ENCODE data around the gene TMEM131. TPM values are rescaled to one million over a fixed set of nuclear protein-coding genes. Genes with fewer than 3 reads are reported as not detected.

TMEM131 gene
- total and polyA plus RNA-seq, 7 donors: 4.8 to 37.5 (median 24.3) TPM

GRCh38 chr2:97732436-97733340, 263.1 kb downstream of the TMEM131 start:
- H3K27me3 ChIP-seq: no peaks in the 10 kb centered on the region
- TF ChIP-seq CTCF (IDR thresholded peaks at IDR 0.05) (no peak), EP300 (IDR thresholded peaks at IDR 0.05) (no peak)
- no peaks in the 10 kb centered on the region for H3K4me1 ChIP-seq
- H3K9me3 ChIP-seq: peaks cover 3 to 5% (median 5%) of the 10 kb centered on the region in 4 donors
- H3K27ac ChIP-seq: no peak overlapping the region
- H3K36me3 ChIP-seq: no peaks in the 10 kb centered on the region
- 94 to 96% methylated on average over 28 of the region's 28 CpGs for WGBS, 2 donors
- DNase-seq: no peak
- intact Hi-C loops (cut with DNase I): no loop called here
- no peak overlapping the region for H3K4me3 ChIP-seq

- WGBS, 2 donors: 87 to 92% methylated on average over 12 of the region's 12 CpGs
- intact Hi-C loops (cut with DNase I): no loop called here
- no peaks in the 10 kb centered on the region for H3K27me3 ChIP-seq
- TF ChIP-seq CTCF (IDR thresholded peaks at IDR 0.05) (no peak), POLR2AphosphoS5 (IDR thresholded peaks at IDR 0.05) (no peak), EP300 (IDR thresholded peaks at IDR 0.05) (no peak), POLR2A (IDR thresholded peaks at IDR 0.05) (no peak)
- peaks cover 3 to 6% (median 5%) of the 10 kb centered on the region in 4 donors for H3K9me3 ChIP-seq
- DNase-seq: no peak
- H3K4me1 ChIP-seq: no peaks in the 10 kb centered on the region
- H3K27ac ChIP-seq: no peak overlapping the region
- H3K36me3 ChIP-seq: no peaks in the 10 kb centered on the region
- no peak overlapping the region for H3K4me3 ChIP-seq
These were observed 264.3 kb downstream of the TMEM131 start for GRCh38 chr2:97731274-97732020.

GRCh38 chr2:97730245-97730644, 265.5 kb downstream of the TMEM131 start:
- Histone ChIP-seq H3K36me3 (no peaks in the 10 kb centered on the region), H3K4me3 (no peak overlapping the region), H3K9me3 (peaks cover 3 to 6% (median 5%) of the 10 kb centered on the region in 4 donors), H3K27ac (no peak overlapping the region), H3K4me1 (no peaks in the 10 kb centered on the region), H3K27me3 (no peaks in the 10 kb centered on the region)
- no peak for DNase-seq
- intact Hi-C loops (cut with DNase I): no loop called here
- 96 to 100% methylated on average over 1 of the region's 1 CpG for WGBS, 2 donors
- TF ChIP-seq POLR2AphosphoS5 (IDR thresholded peaks at IDR 0.05) (no peak), EP300 (IDR thresholded peaks at IDR 0.05) (no peak), CTCF (IDR thresholded peaks at IDR 0.05) (no peak), POLR2A (IDR thresholded peaks at IDR 0.05) (no peak)

- Histone ChIP-seq H3K36me3 (no peaks in the 10 kb centered on the region), H3K9me3 (peaks cover 3 to 6% (median 5%) of the 10 kb centered on the region in 4 donors), H3K27me3 (peaks cover 0 to 16% (median 10%) of the 10 kb centered on the region in 3 donors), H3K27ac (peak overlapping the region in 1 of 4 donors; percentile 14), H3K4me1 (no peaks in the 10 kb centered on the region), H3K4me3 (no peak overlapping the region)
- 23 to 58% methylated on average over 12 of the region's 12 CpGs for WGBS, 2 donors
- intact Hi-C loops (cut with DNase I): no loop called here
- no peak for TF ChIP-seq POLR2A (IDR thresholded peaks at IDR 0.05)
- no peak for TF ChIP-seq POLR2AphosphoS5 (IDR thresholded peaks at IDR 0.05)
- no peak for TF ChIP-seq EP300 (IDR thresholded peaks at IDR 0.05)
- TF ChIP-seq CTCF (IDR thresholded peaks at IDR 0.05): no peak
- peak; percentile 62 for DNase-seq
These were observed 267.5 kb downstream of the TMEM131 start for GRCh38 chr2:97728091-97728731.

Measured in sigmoid colon (tissue), 7 donors.